HCT116 (cell line): ENCODE results near the gene VPS33A. TPM values are rescaled to one million over a fixed set of nuclear protein-coding genes. Genes with fewer than 3 reads are reported as not detected.

Experiments
- ATAC-seq: fragments of 200-7000 bp; cut with Tn5 transposase; 2 replicates; pipeline ENCODE4 v1.9.1; 2020; ENCODE audit warnings: mild to moderate bottlenecking, moderate library complexity
- BruUV-seq: library from RNA; stranded (reverse); fragments of 400-500 nt; replicated peaks from 2 replicates; lab custom pipeline; 2021; lab: Mats Ljungman, UMichigan
- CTCF ChIA-PET: fragments of 300-600 bp; sonication (Branson Sonifier 250); formaldehyde crosslinking; loops from one replicate; lab custom pipeline; 2021; ENCODE audit warnings: antibody characterized with exemption; lab: Charles Lee
- POLR2A ChIA-PET: fragments of 300-600, 350-600 bp; sonication (Branson Sonifier 250); formaldehyde crosslinking; loops from one replicate; lab custom pipeline; 2021; ENCODE audit warnings: antibody characterized with exemption; lab: Charles Lee
- RAD21 ChIA-PET, 2 experiments: fragments of 300-600 bp; sonication (Branson Sonifier 250); formaldehyde crosslinking; loops; one replicate each; lab custom pipeline; 2023; ENCODE audit warnings: low total read pairs in 2 of 2; ENCODE audit not compliant: uncharacterized antibody in 2 of 2, unreplicated experiment in 2 of 2, low non-redundant PET in 1 of 2; lab: Charles Lee
- DNase-seq: peaks from one replicate; pipeline ENCODE4 v3.0.0-alpha.2; 2010; ENCODE audit warnings: low read depth, low spot score
- H2AFZ ChIP-seq: fragments of 200-600 bp; shearing (Covaris generic), sonication (generic); 2 replicates; pipeline ENCODE4 v1.6.1; 2017; ENCODE audit warnings: low read depth, mixed run types, mixed read lengths, antibody characterized with exemption, low read length; ENCODE audit not compliant: poor library complexity, severe bottlenecking
- H3K27ac ChIP-seq: 2 replicates; pipeline ENCODE4 v1.5.1; 2012; ENCODE audit warnings: low read depth, low read length
- H3K27me3 ChIP-seq: fragments of 200-600 bp; sonication (generic); 2 replicates; pipeline ENCODE4 v1.6.1; 2016; ENCODE audit warnings: mixed run types, low read length, mixed read lengths; ENCODE audit not compliant: insufficient read depth
- H3K36me3 ChIP-seq, 2 experiments: fragments of 200-500 bp in 1 of 2; fragments of 200-600 bp in 1 of 2; sonication (Bioruptor generic) in 1 of 2; sonication (generic) in 1 of 2; 2 replicates each; pipeline versions ENCODE4 v1.5.1 to v1.6.1; 2014 to 2016; ENCODE audit warnings: low read length in 2 of 2, inconsistent platforms in 1 of 2, mixed read lengths in 1 of 2, mixed run types in 1 of 2; ENCODE audit not compliant: insufficient read depth in 2 of 2, control insufficient read depth in 1 of 2
- H3K4me1 ChIP-seq, 2 experiments: fragments of 200-600 bp in 1 of 2; sonication (generic) in 1 of 2; 2 replicates each; pipeline versions ENCODE4 v1.5.1 to v1.6.1; 2012 to 2017; ENCODE audit warnings: low read length in 2 of 2, inconsistent platforms in 1 of 2, mild to moderate bottlenecking in 1 of 2, mixed read lengths in 1 of 2, mixed run types in 1 of 2, moderate library complexity in 1 of 2; ENCODE audit not compliant: insufficient read depth in 2 of 2, control insufficient read depth in 1 of 2
- H3K4me2 ChIP-seq: fragments of 200-600 bp; sonication (generic); 2 replicates; pipeline ENCODE4 v1.6.1; 2017; ENCODE audit warnings: mixed run types, low read length, mixed read lengths
- H3K4me3 ChIP-seq, 2 experiments: fragments of 200-600 bp in 1 of 2; sonication (generic) in 1 of 2; replicated peaks in 1 of 2; 2 replicates each; pipeline ENCODE4 v1.5.1; 2011 to 2016; ENCODE audit warnings: low read length in 2 of 2, control low read depth in 1 of 2, low read depth in 1 of 2, mild to moderate bottlenecking in 1 of 2, mixed read lengths in 1 of 2, mixed run types in 1 of 2
- H3K79me2 ChIP-seq: fragments of 200-600 bp; sonication (generic); 2 replicates; pipeline ENCODE4 v1.6.1; 2017; ENCODE audit warnings: mild to moderate bottlenecking, mixed run types, low read length, moderate library complexity, mixed read lengths; ENCODE audit not compliant: insufficient read depth
- H3K9ac ChIP-seq: fragments of 200-600 bp; sonication (generic); 2 replicates; pipeline ENCODE4 v1.6.1; 2016; ENCODE audit warnings: low read length, mixed read lengths
- H3K9me2 ChIP-seq: fragments of 200-600 bp; sonication (generic), shearing (Covaris generic); 2 replicates; pipeline ENCODE4 v1.6.1; 2017; ENCODE audit warnings: mixed run types, mild to moderate bottlenecking, moderate library complexity; ENCODE audit not compliant: insufficient read depth
- H3K9me3 ChIP-seq, 2 experiments: fragments of 200-500 bp in 1 of 2; fragments of 200-600 bp in 1 of 2; sonication (Bioruptor generic) in 1 of 2; sonication (generic) in 1 of 2; 2 replicates each; pipeline ENCODE4 v1.6.1; 2014 to 2017; ENCODE audit warnings: low read length in 2 of 2, mixed read lengths in 2 of 2, inconsistent platforms in 1 of 2, low read depth in 1 of 2, mild to moderate bottlenecking in 1 of 2, mixed run types in 1 of 2, moderate library complexity in 1 of 2; ENCODE audit not compliant: control insufficient read depth in 1 of 2, insufficient read depth in 1 of 2
- H4K20me1 ChIP-seq: fragments of 200-600 bp; sonication (generic), shearing (Covaris generic); 2 replicates; pipeline ENCODE4 v1.6.1; 2017; ENCODE audit warnings: mixed run types, mild to moderate bottlenecking, moderate library complexity; ENCODE audit not compliant: insufficient read depth
- CEBPB ChIP-seq: IDR thresholded peaks from 2 replicates; pipeline ENCODE4 v1.6.1; 2012; ENCODE audit warnings: low read depth
- FOSL1 ChIP-seq: IDR thresholded peaks from 2 replicates; pipeline ENCODE4 v1.6.1; 2012; ENCODE audit warnings: low read depth
- SIN3A ChIP-seq: IDR thresholded peaks from 2 replicates; pipeline ENCODE4 v1.6.1; 2012; ENCODE audit warnings: low read depth
- intact Hi-C: fragments of 100-400 bp; cut with micrococcal nuclease; formaldehyde crosslinking; loops from 2 replicates; pipeline ENCODE4 v1.10.0; 2022
- total RNA-seq: library from RNA; stranded (reverse); gene quantifications from one replicate; pipeline ENCODE4 v1.2.1, GENCODE V29; 2021; ENCODE audit not compliant: unreplicated experiment

Gene VPS33A
- total RNA-seq, 1 experiment from 2014 or later, result 19.4 TPM

- Histone ChIP-seq H3K27ac (no peak within 1 kb of the TSS), H3K9me2 (no peaks in the 10 kb centered on the region), H3K4me3 (no peak within 1 kb of the TSS), H2AFZ (no peak within 1 kb of the TSS), H3K9me3 (no peaks in the 10 kb centered on the region), H3K79me2 (no peaks in the 10 kb centered on the region), H3K4me2 (no peak within 1 kb of the TSS), H3K36me3 (no peaks in the 10 kb centered on the region), H4K20me1 (no peaks in the 10 kb centered on the region), H3K9ac (no peak within 1 kb of the TSS), H3K4me1 (no peaks in the 10 kb centered on the region), H3K27me3 (no peaks in the 10 kb centered on the region)
- ChIA-PET RAD21 (no interaction called here), CTCF (interaction anchor here (0.5 kb wide), 1 partner anchor 112 kb away, joined by 3 read pairs; no protein-coding TSS in a partner anchor), POLR2A (no interaction called here)
- ATAC-seq, result no peak
- intact Hi-C loops, result no loop called here
- DNase-seq, result no peak
- TF ChIP-seq SIN3A (no peak), FOSL1 (no peak), CEBPB (no peak)
- no TSS peak for BruUV-seq
Measured at GRCh38 chr12:122182887-122183587, 83.3 kb downstream of the VPS33A start, which contains the start of gene LRRC43. Gene LRRC43 (plus strand): TSS chr12:122183123. CDS start chr12:122183145, 22 bp downstream.

Other genes starting within 250 kb of the VPS33A start
- 14.2 TPM for gene BCL7A, start 244.6 kb downstream of the VPS33A start, total RNA-seq
- gene MLXIP, start 187.7 kb downstream of the VPS33A start, total RNA-seq, result 46.3 TPM
- gene IL31, start 92.3 kb downstream of the VPS33A start, total RNA-seq, result not detected
- not detected for gene LRRC43, start 83.4 kb downstream of the VPS33A start, total RNA-seq
- gene B3GNT4, start 62.8 kb downstream of the VPS33A start, total RNA-seq, result 7.1 TPM
- 60.1 TPM for gene DIABLO, start 40.4 kb downstream of the VPS33A start, total RNA-seq
- 42.9 TPM for gene CLIP1, start 156.2 kb upstream of the VPS33A start, total RNA-seq
- gene ZCCHC8, start 234.4 kb upstream of the VPS33A start, total RNA-seq, result 30.5 TPM